GM15510 (cell line): ENCODE measurements around the gene PCDHGC4.

Experiments used
- POLR2A ChIP-seq: IDR thresholded peaks from 3 replicates; pipeline ENCODE4 v1.6.1; 2011; ENCODE audit warnings: borderline replicate concordance; ENCODE audit not compliant: insufficient read length; ENCODE audit errors: extremely low read depth

The PCDHGC4 gene

DNA sequence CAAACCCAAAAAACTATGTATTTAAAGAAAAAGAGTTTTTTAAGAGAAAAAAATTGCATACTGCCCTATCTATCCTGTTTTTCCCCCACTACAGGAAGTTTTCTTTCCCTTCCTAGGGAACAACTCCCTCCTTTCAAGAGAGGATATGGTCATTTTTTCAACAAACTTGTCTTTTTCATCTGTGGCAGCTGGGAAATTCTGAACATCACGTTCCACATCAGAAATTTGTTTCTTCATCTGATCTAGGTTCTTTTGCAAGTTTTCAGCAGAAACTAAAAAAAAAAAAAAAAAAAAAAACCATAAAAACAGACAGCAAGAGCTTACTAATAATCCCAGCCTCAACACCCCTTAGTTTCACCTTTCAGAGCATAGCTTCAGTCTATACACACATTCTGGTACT, 42.6 kb downstream of the PCDHGC4 start:
- no peak for TF ChIP-seq POLR2A

DNA sequence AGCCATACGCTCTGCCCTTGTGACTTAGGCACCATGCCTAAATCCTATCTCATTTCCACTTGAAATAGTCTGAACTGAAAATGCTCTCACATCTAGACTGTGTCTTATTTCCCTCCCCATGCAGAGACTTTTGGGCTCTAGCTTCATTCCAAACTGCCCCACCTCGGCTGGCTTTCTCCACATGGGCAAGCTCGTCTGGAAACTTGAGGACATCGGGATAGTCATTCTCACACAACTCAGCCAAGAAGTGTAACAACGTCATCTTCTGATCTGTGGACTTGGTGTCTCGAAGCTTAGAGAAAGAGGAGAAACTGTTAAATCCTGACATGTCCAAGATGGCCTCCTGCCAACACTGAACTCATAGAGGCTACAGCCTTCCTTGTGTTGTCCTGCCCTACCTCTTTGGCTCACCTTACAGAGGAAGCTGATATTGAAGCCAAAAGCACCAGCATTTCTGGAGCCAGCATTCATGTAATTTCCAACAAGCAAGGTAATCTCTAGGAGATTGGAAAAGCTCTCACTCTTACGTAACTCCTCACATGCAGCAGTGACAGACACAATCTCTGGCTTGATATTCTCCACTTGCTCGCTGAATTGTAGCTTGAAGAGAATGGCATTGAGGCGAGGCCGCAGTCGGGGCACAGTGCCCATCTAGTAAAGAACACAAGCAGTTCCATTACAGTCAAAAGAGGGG, 43.6 kb downstream of the PCDHGC4 start:
- no peak for TF ChIP-seq POLR2A

DNA sequence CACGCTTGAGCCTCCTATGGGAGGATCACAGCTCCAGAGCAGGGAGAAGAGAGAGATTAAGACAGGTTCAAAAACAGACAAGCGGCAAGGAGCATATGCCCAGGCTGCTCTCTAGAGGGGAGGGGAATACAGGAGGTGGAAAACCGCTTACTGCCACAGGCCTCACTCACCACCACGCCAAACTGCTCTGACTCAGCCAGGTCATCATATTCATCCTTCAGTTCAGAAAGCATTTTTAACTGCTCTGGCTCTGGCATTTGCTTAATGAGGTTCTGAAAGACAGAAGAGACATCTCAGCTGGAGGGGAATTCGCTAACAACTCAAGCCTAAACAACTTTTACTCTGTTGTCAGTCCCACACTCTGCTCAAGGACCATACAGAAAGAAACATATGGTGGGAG, 44.2 kb downstream of the PCDHGC4 start:
- no peak for TF ChIP-seq POLR2A

DNA sequence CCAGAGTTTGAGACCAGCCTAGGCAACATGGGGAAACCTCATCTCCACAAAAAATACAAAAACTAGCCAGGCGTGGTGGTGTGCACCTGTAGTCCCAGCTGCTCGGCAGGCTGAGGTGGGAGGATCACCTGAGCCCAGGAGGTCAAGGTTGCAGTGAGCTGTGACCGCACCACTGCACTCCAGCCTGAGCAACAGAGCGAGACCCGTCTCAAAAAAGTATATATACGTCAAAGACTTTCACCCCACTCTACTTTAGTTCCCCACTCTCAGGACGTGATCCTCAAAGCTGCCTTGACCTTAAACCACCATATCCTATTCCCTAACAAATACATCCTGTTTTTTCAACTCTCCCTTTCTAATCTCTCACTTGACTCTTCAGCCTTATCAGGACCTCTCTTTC, 45.0 kb downstream of the PCDHGC4 start:
- no peak for TF ChIP-seq POLR2A

DNA sequence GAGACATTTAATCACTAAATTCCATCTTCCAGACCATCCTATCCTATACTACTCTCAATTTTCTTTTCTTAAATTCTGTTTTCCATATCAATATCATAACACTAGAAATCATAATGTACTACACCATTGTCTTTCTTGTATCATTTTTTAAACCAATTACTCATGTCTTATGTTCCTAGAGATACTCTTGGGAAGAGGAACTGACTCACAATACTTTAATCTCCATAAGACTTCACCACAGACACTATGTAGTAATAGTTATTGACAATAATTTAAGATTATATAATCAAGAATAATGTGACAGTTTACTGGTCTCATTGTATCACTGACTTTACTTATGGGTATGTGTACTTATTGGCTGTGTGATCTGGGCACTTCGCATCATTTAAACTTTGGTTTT, 47.9 kb downstream of the PCDHGC4 start:
- TF ChIP-seq POLR2A, result no peak

DNA sequence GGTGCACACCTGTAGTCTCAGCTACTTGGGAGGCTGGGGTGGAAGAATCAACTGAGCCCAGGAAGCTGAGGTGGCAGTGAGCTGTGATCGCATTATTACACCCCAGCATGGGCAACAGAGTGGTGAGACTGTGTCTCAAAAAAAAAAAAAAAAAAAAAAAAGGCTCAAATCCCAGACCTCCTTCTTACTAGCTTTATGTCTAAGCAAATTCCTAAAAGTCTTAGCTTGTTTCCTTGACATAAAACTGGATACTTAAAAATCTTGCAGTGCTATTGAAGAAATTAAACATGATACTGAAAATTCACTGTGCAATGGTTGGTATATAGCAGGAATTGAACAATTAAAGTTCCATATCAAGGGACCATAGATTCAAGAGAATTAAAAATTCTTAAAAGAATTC, 49.1 kb downstream of the PCDHGC4 start:
- TF ChIP-seq POLR2A, result no peak

DNA sequence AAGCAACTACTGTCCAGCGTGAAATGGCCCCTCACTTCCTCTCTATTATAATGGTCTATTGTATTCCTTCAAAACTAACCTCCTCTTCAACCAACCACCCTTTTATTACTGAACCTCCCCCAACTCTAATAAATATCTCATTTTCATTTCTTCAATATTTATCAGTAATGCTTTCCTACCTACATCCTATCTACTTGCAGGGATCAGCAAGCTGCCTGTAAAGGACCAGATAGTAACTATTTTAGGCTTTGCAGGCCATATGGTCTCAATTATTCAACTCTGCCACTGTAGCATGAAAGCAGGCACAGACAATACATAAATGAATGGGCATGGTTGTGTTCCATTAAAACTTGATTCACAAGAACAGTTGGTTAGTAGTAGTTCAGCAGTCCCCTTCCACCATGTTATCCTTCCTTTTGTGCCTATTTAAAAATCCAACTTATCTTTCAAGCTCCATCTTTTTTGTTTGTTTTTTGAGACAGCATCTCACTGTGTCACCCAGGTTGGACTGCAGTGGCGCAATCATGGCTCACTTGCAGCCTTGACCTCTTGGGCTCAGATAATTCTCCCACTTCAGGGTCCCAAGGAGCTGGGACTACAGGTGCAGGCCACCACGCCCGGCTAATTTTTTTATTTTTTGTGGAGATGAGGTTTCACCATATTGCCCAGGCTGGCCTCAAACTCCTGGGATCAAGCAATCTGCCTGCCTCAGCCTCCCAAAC, 49.8 kb downstream of the PCDHGC4 start:
- TF ChIP-seq POLR2A, result no peak
